ENCODE results near the gene WWOX. TPM values are rescaled to one million over a fixed set of nuclear protein-coding genes. Genes with fewer than 3 reads are reported as not detected.

WWOX gene
- total and polyA plus RNA-seq, 7 donors = 7.1 to 46.8 (median 16.1) TPM

- TF ChIP-seq POLR2AphosphoS5 (IDR thresholded peaks at IDR 0.05) (no peak), EP300 (IDR thresholded peaks at IDR 0.05) (no peak), CTCF (IDR thresholded peaks at IDR 0.05) (no peak), POLR2A (IDR thresholded peaks at IDR 0.05) (no peak)
Observed at GRCh38 chr16:78748220-78748929, 648.9 kb downstream of the WWOX start.

GRCh38 chr16:78749745-78750268, 650.4 kb downstream of the WWOX start:
- Histone ChIP-seq H3K27me3 (no peaks in the 10 kb centered on the region), H3K27ac (no peak overlapping the region), H3K4me3 (no peak overlapping the region), H3K36me3 (no peaks in the 10 kb centered on the region), H3K9me3 (no peaks in the 10 kb centered on the region), H3K4me1 (peaks cover 0 to 19% (median 13%) of the 10 kb centered on the region in 4 donors)
- intact Hi-C loops (cut with DNase I) = no loop called here
- TF ChIP-seq POLR2AphosphoS5 (IDR thresholded peaks at IDR 0.05) = no peak
- no peak for TF ChIP-seq CTCF (IDR thresholded peaks at IDR 0.05)
- TF ChIP-seq EP300 (IDR thresholded peaks at IDR 0.05) = no peak
- TF ChIP-seq POLR2A (IDR thresholded peaks at IDR 0.05) = no peak
- WGBS, 2 donors = 34 to 45% methylated on average over 4 of the region's 4 CpGs
- no peak for DNase-seq

More at GRCh38 chr16:78748220-78748929, 648.9 kb downstream of the WWOX start:
- Histone ChIP-seq H3K36me3 (no peaks in the 10 kb centered on the region), H3K4me3 (no peak overlapping the region), H3K4me1 (peaks cover 0 to 23% (median 19%) of the 10 kb centered on the region in 4 donors), H3K9me3 (no peaks in the 10 kb centered on the region), H3K27ac (no peak overlapping the region), H3K27me3 (no peaks in the 10 kb centered on the region)
- intact Hi-C loops (cut with DNase I) = no loop called here
- no peak for DNase-seq
- 90 to 95% methylated on average over 9 of the region's 9 CpGs for WGBS, 2 donors

GRCh38 chr16:78750611-78751010, 651.2 kb downstream of the WWOX start:
- no peaks in the 10 kb centered on the region for H3K9me3 ChIP-seq
- peaks cover 0 to 11% (median 6%) of the 10 kb centered on the region in 4 donors for H3K4me1 ChIP-seq
- no peak for DNase-seq
- no peaks in the 10 kb centered on the region for H3K27me3 ChIP-seq
- no peak overlapping the region for H3K4me3 ChIP-seq
- no peak overlapping the region for H3K27ac ChIP-seq
- no peaks in the 10 kb centered on the region for H3K36me3 ChIP-seq
- intact Hi-C loops (cut with DNase I) = no loop called here
- TF ChIP-seq CTCF (IDR thresholded peaks at IDR 0.05) = no peak
- no peak for TF ChIP-seq POLR2A (IDR thresholded peaks at IDR 0.05)
- no peak for TF ChIP-seq POLR2AphosphoS5 (IDR thresholded peaks at IDR 0.05)
- TF ChIP-seq EP300 (IDR thresholded peaks at IDR 0.05) = no peak
- whole genome bisulfite sequencing, 2 donors = 94 to 96% methylated on average over 8 of the region's 8 CpGs

- Histone ChIP-seq H3K9me3 (no peaks in the 10 kb centered on the region), H3K27ac (no peak overlapping the region), H3K4me1 (peaks cover 0 to 6% (median 2%) of the 10 kb centered on the region in 4 donors), H3K36me3 (no peaks in the 10 kb centered on the region), H3K27me3 (no peaks in the 10 kb centered on the region), H3K4me3 (no peak overlapping the region)
- intact Hi-C loops (cut with DNase I) = no loop called here
- TF ChIP-seq EP300 (IDR thresholded peaks at IDR 0.05) (no peak), POLR2AphosphoS5 (IDR thresholded peaks at IDR 0.05) (no peak), CTCF (IDR thresholded peaks at IDR 0.05) (no peak), POLR2A (IDR thresholded peaks at IDR 0.05) (no peak)
- no peak for DNase-seq
- WGBS, 2 donors = 86 to 95% methylated on average over 3 of the region's 3 CpGs
Observed at GRCh38 chr16:78751601-78752000, 652.1 kb downstream of the WWOX start.
